ENCODE results near the gene NOX5. TPM values are rescaled to one million over a fixed set of nuclear protein-coding genes. Genes with fewer than 3 reads are reported as not detected.

Gene NOX5
- total and polyA plus RNA-seq, 4 donors, result under 0.01 to 0.08 (median 0.01) TPM

- TF ChIP-seq CTCF (IDR thresholded peaks at IDR 0.05; ENCODE audit: low read depth, low read length, missing input control) (no peak), REST (IDR thresholded peaks at IDR 0.05) (no peak), EGR1 (IDR thresholded peaks at IDR 0.05; ENCODE audit: low read depth in 2 of 2) (no peak), NR2F2 (IDR thresholded peaks at IDR 0.05) (no peak)
- no peak for DNase-seq (ENCODE audit: low spot score)
- H3K9me3 ChIP-seq (ENCODE audit: control insufficient read depth in 4 of 4, low read length in 3 of 4), result no peaks in the 10 kb centered on the region
- H3K4me3 ChIP-seq (ENCODE audit: low read depth in 1 of 3, low read length in 3 of 3), result no peak overlapping the region
- H3K27ac ChIP-seq (ENCODE audit: low read depth in 1 of 2, low read length in 2 of 2), result no peak overlapping the region
- peaks cover 0 to 4% (median 1%) of the 10 kb centered on the region in 4 donors for H3K4me1 ChIP-seq (ENCODE audit: control insufficient read depth in 4 of 4, insufficient read depth in 4 of 4, low read length in 3 of 4)
- H3K27me3 ChIP-seq (ENCODE audit: control insufficient read depth in 4 of 4, insufficient read depth in 4 of 4, low read length in 3 of 4), result peaks cover 0 to 3% (median 1%) of the 10 kb centered on the region in 4 donors
- 83% methylated on average over 43 of the region's 43 CpGs for WGBS
- H3K9ac ChIP-seq (ENCODE audit: low read depth in 1 of 2, low read length in 2 of 2), result no peak overlapping the region
- H3K36me3 ChIP-seq (ENCODE audit: control insufficient read depth in 4 of 4, insufficient read depth in 3 of 4, low read depth in 1 of 4, low read length in 3 of 4), result no peaks in the 10 kb centered on the region
These were observed 18.3 kb downstream of the NOX5 start for GRCh38 chr15:69032703-69033373.

- Histone ChIP-seq H3K4me1 (ENCODE audit: control insufficient read depth in 4 of 4, insufficient read depth in 4 of 4, low read length in 3 of 4) (peaks cover 0 to 4% (median 1%) of the 10 kb centered on the region in 4 donors), H3K4me3 (ENCODE audit: low read depth in 1 of 3, low read length in 3 of 3) (no peak overlapping the region), H3K27me3 (ENCODE audit: control insufficient read depth in 4 of 4, insufficient read depth in 4 of 4, low read length in 3 of 4) (peaks cover 0 to 3% (median 1%) of the 10 kb centered on the region in 4 donors), H3K27ac (ENCODE audit: low read depth in 1 of 2, low read length in 2 of 2) (no peak overlapping the region), H3K36me3 (ENCODE audit: control insufficient read depth in 4 of 4, insufficient read depth in 3 of 4, low read depth in 1 of 4, low read length in 3 of 4) (no peaks in the 10 kb centered on the region), H3K9me3 (ENCODE audit: control insufficient read depth in 4 of 4, low read length in 3 of 4) (no peaks in the 10 kb centered on the region), H3K9ac (ENCODE audit: low read depth in 1 of 2, low read length in 2 of 2) (no peak overlapping the region)
- no peak for TF ChIP-seq YY1 (IDR thresholded peaks at IDR 0.05)
- TF ChIP-seq NR2F2 (IDR thresholded peaks at IDR 0.05), result no peak
- no peak for TF ChIP-seq FOXA2 (IDR thresholded peaks at IDR 0.05)
- no peak for TF ChIP-seq RXRA (IDR thresholded peaks at IDR 0.05)
- no peak for TF ChIP-seq HNF4A (conservative IDR thresholded peaks at IDR 0.05)
- DNase-seq (ENCODE audit: low spot score), result no peak
- 62% methylated on average over 4 of the region's 4 CpGs for WGBS
These were observed 19.9 kb downstream of the NOX5 start for GRCh38 chr15:69034352-69034751.

- H3K9ac ChIP-seq (ENCODE audit: low read depth in 1 of 2, low read length in 2 of 2), result no peak overlapping the region
- H3K4me1 ChIP-seq (ENCODE audit: control insufficient read depth in 4 of 4, insufficient read depth in 4 of 4, low read length in 3 of 4), result peaks cover 0 to 4% (median 1%) of the 10 kb centered on the region in 4 donors
- no peak overlapping the region for H3K4me3 ChIP-seq (ENCODE audit: low read depth in 1 of 3, low read length in 3 of 3)
- peaks cover 0 to 3% (median 1%) of the 10 kb centered on the region in 4 donors for H3K27me3 ChIP-seq (ENCODE audit: control insufficient read depth in 4 of 4, insufficient read depth in 4 of 4, low read length in 3 of 4)
- 50% methylated on average over 16 of the region's 16 CpGs for WGBS
- peak; percentile 36 for TF ChIP-seq CTCF (IDR thresholded peaks at IDR 0.05; ENCODE audit: low read depth, low read length, missing input control)
- TF ChIP-seq HNF4A (conservative IDR thresholded peaks at IDR 0.05), result no peak
- peak; percentile 12 to 52 for TF ChIP-seq RAD21 (IDR thresholded peaks at IDR 0.05)
- peak; percentile 42 for DNase-seq (ENCODE audit: low spot score)
- H3K36me3 ChIP-seq (ENCODE audit: control insufficient read depth in 4 of 4, insufficient read depth in 3 of 4, low read depth in 1 of 4, low read length in 3 of 4), result no peaks in the 10 kb centered on the region
- H3K9me3 ChIP-seq (ENCODE audit: control insufficient read depth in 4 of 4, low read length in 3 of 4), result no peaks in the 10 kb centered on the region
- no peak overlapping the region for H3K27ac ChIP-seq (ENCODE audit: low read depth in 1 of 2, low read length in 2 of 2)
These were observed 20.9 kb downstream of the NOX5 start for GRCh38 chr15:69035205-69035917.

Data from liver (tissue), 9 donors.